ENCODE results near the gene PPFIA3.

GRCh38 chr19:49084206-49085019 lies 34.9 kb upstream of the PPFIA3 start:
- TF ChIP-seq CTCF (IDR thresholded peaks at IDR 0.05; ENCODE audit: poor library complexity) (no peak), EZH2 (IDR thresholded peaks at IDR 0.05; ENCODE audit: borderline replicate concordance) (no peak)
